HT-29 (cell line): ENCODE data around the gene ATP2B1. TPM values are rescaled to one million over a fixed set of nuclear protein-coding genes. Genes with fewer than 3 reads are reported as not detected.

Source experiments
- DNase-seq: peaks from one replicate; pipeline ENCODE4 v3.0.0-alpha.2; 2015; ENCODE audit warnings: low spot score
- small RNA-seq: library from RNA; depleted of rRNA; stranded (forward); fragments of <200 nt; gene quantifications from one replicate; pipeline ENCODE3, GENCODE V24; 2014
- total RNA-seq: library from RNA; depleted of rRNA; stranded (reverse); fragments of >200 nt; shearing (Covaris generic); gene quantifications from 2 replicates; pipeline ENCODE4 v1.2.3, GENCODE V29; 2014; rRNA removed

The ATP2B1 gene
- total RNA-seq, 1 experiment from 2014 or later = 19.1 TPM

GRCh38 chr12:89542912-89543592 is 165.6 kb downstream of the ATP2B1 start:
- peak; percentile 94 for DNase-seq

GRCh38 chr12:89542236-89542635 is 166.4 kb downstream of the ATP2B1 start:
- DNase-seq = no peak

- DNase-seq = no peak
These were observed 168.1 kb downstream of the ATP2B1 start for GRCh38 chr12:89540586-89540985.

DNA sequence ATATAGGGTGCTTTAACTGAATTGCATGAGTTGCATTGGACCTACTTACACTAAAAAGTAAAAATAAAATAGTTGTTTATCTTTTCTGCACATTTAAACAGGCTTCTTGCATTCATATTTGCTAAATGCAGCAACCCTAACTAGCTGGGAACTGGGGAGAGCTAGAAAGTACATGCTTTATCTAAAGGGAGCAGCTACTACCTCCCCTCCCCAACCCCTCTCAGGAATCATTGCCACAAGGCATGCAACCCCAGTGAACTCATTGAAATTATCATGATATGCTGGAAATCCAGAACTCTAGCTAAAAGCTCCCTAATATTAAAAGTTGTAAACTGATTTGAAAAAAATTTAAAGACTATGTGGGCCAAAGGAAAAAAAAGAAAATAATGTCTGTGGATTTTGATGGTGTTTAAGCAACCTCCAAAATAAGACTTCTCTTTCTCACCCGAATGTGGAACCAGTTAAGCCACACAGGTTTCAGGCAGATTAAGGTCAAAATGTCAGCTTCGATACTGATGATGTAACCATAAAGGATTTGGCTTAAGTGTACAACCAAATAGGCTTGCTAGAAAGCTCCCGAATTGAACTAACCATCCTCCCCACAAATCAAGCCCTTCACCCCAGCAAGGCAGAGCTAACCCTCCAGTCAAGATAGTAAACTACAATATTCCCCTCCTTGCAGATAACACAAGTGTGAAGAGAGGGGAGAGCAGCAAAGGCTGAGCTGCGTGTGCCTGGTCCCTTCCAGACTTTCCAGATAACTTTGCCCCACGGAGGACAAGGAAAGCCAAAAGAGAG is 169.0 kb downstream of the ATP2B1 start:
- no peak for DNase-seq

- DNase-seq = no peak
These were observed 169.7 kb downstream of the ATP2B1 start for GRCh38 chr12:89538897-89539296.

Small RNA genes lying within 50 kb of the gene (small RNA-seq; reads per million reads assigned to genes)
- gene AC025034.2 (not detected), gene RNA5SP365 (0.79 reads per million, percentile 18 among the genes with 10 or more reads in this experiment), gene RNU6-148P (not detected)

Other genes starting within 250 kb of the ATP2B1 start
- gene GALNT4, start 184.0 kb downstream of the ATP2B1 start, total RNA-seq = 5.7 and 6.7 TPM in 2 replicates
- gene POC1B, start 182.8 kb downstream of the ATP2B1 start, total RNA-seq = 7.8 and 9.6 TPM in 2 replicates